SU-DHL-6 (cell line): ENCODE results near the gene LILRB2.

ENCODE experiments used
- EZH2phosphoT487 ChIP-seq: fragments of 200-600 bp; sonication (generic), shearing (Covaris generic); conservative IDR thresholded peaks from 2 replicates; pipeline ENCODE4 v1.6.1; 2018; ENCODE audit warnings: mild to moderate bottlenecking, antibody characterized with exemption, low read length, moderate library complexity, mixed read lengths
- TF ChIP-seq, protein P1 (sequence below): fragments of 200-600 bp; sonication (generic); IDR thresholded peaks from one replicate; pipeline ENCODE4 v1.5.1; 2017; ENCODE audit warnings: antibody characterized with exemption, mild to moderate bottlenecking, low read length, moderate library complexity; ENCODE audit not compliant: insufficient read depth, poor library complexity, severe bottlenecking

DNA sequence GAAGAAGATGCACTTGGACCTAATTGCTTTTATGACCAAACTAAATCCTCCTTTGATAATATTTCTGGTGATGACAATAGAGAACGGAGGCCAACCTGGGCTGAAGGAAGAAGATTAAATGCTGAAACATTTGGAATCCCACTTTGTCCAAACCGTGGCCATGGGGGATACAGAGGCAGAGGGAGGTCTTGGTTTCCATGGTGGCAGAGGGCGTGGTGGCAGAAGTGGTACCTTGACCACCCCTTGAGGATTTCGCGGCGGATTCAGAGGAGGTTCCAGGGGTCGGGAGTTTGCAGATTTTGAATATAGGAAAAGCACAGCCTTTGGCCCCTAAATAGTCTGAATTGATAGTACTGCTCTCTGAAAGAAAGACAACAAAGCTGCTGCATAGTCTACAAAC, 50.9 kb downstream of the LILRB2 start:
- TF ChIP-seq, protein P1, sequence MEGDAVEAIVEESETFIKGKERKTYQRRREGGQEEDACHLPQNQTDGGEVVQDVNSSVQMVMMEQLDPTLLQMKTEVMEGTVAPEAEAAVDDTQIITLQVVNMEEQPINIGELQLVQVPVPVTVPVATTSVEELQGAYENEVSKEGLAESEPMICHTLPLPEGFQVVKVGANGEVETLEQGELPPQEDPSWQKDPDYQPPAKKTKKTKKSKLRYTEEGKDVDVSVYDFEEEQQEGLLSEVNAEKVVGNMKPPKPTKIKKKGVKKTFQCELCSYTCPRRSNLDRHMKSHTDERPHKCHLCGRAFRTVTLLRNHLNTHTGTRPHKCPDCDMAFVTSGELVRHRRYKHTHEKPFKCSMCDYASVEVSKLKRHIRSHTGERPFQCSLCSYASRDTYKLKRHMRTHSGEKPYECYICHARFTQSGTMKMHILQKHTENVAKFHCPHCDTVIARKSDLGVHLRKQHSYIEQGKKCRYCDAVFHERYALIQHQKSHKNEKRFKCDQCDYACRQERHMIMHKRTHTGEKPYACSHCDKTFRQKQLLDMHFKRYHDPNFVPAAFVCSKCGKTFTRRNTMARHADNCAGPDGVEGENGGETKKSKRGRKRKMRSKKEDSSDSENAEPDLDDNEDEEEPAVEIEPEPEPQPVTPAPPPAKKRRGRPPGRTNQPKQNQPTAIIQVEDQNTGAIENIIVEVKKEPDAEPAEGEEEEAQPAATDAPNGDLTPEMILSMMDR: no peak
- TF ChIP-seq EZH2phosphoT487: no peak
